NCI-H1048 (cell line): Measurements from ENCODE around the gene ULK3.

Source experiments
- DNase-seq: peaks from one replicate; lab custom pipeline; 2025; lab: John Stamatoyannopoulos, UW

Gene ULK3

GRCh38 chr15:74799255-74799855, 43.6 kb downstream of the ULK3 start:
- DNase-seq = no peak

- DNase-seq = no peak
Observed at GRCh38 chr15:74798388-74799254, 44.3 kb downstream of the ULK3 start.

GRCh38 chr15:74795966-74796625, 46.9 kb downstream of the ULK3 start:
- no peak for DNase-seq

GRCh38 chr15:74794970-74795349, 48.0 kb downstream of the ULK3 start:
- no peak for DNase-seq

- DNase-seq = no peak
Observed at GRCh38 chr15:74794248-74794969, 48.5 kb downstream of the ULK3 start.

GRCh38 chr15:74793135-74794028, 49.6 kb downstream of the ULK3 start:
- no peak for DNase-seq

- DNase-seq = no peak
Observed at GRCh38 chr15:74792227-74793016, 50.5 kb downstream of the ULK3 start.

GRCh38 chr15:74791667-74792066, 51.3 kb downstream of the ULK3 start:
- no peak for DNase-seq

- no peak for DNase-seq
Observed at GRCh38 chr15:74791007-74791406, 51.9 kb downstream of the ULK3 start.

GRCh38 chr15:74790080-74790916, 52.7 kb downstream of the ULK3 start:
- no peak for DNase-seq

GRCh38 chr15:74789741-74790079, 53.2 kb downstream of the ULK3 start:
- DNase-seq = no peak

- no peak for DNase-seq
Observed at GRCh38 chr15:74789171-74789631, 53.8 kb downstream of the ULK3 start.

GRCh38 chr15:74788683-74789151, 54.2 kb downstream of the ULK3 start:
- peak; percentile 78 for DNase-seq

GRCh38 chr15:74788042-74788682, 54.8 kb downstream of the ULK3 start:
- DNase-seq = no peak

GRCh38 chr15:74787251-74788041, 55.5 kb downstream of the ULK3 start:
- DNase-seq = peak; percentile 7

- DNase-seq = no peak
Observed at GRCh38 chr15:74786551-74787165, 56.3 kb downstream of the ULK3 start.
